Endothelial cell (in vitro differentiated cells): ENCODE measurements around the gene BIRC7. TPM values are rescaled to one million over a fixed set of nuclear protein-coding genes. Genes with fewer than 3 reads are reported as not detected.

Experiments used
- DNase-seq: peaks from one replicate; pipeline ENCODE4 v3.0.0; 2021; ENCODE audit warnings: low spot score
- H3K27ac Mint-ChIP-seq: one replicate; pipeline ENCODE4 v1.8.0; 2021; ENCODE audit warnings: mixed read lengths, inconsistent platforms; ENCODE audit not compliant: unreplicated experiment
- H3K27me3 Mint-ChIP-seq: one replicate; pipeline ENCODE4 v1.8.0; 2021; ENCODE audit warnings: mild to moderate bottlenecking, moderate library complexity, mixed read lengths, inconsistent platforms; ENCODE audit not compliant: unreplicated experiment
- H3K36me3 Mint-ChIP-seq: one replicate; pipeline ENCODE4 v1.8.0; 2021; ENCODE audit warnings: mild to moderate bottlenecking, low read depth, mixed read lengths, inconsistent platforms; ENCODE audit not compliant: unreplicated experiment
- H3K4me1 Mint-ChIP-seq: one replicate; pipeline ENCODE4 v1.8.0; 2021; ENCODE audit warnings: mild to moderate bottlenecking, mixed read lengths, inconsistent platforms; ENCODE audit not compliant: unreplicated experiment
- H3K4me3 Mint-ChIP-seq: one replicate; pipeline ENCODE4 v1.8.0; 2021; ENCODE audit warnings: mild to moderate bottlenecking, mixed read lengths, inconsistent platforms; ENCODE audit not compliant: unreplicated experiment
- H3K9me3 Mint-ChIP-seq: one replicate; pipeline ENCODE4 v1.8.0; 2021; ENCODE audit warnings: mixed read lengths, inconsistent platforms; ENCODE audit not compliant: unreplicated experiment
- total RNA-seq: library from RNA; stranded (reverse); fragmentation: NEBNext Ultra II Directional; extraction: Animal tissue kit (Norgen Biotek cat#: 25700); gene quantifications from one replicate; pipeline ENCODE4 v1.2.1, GENCODE V29; 2021; ENCODE audit not compliant: unreplicated experiment
- TF ChIP-seq, protein P1 (sequence below): fragments of 200-600 bp; sonication (generic); IDR thresholded peaks from one replicate; pipeline ENCODE4 v1.5.0; 2021; ENCODE audit warnings: antibody characterized with exemption; ENCODE audit not compliant: unreplicated experiment

BIRC7 gene
- total RNA-seq, 1 donor from 2014 or later, result not detected

DNA sequence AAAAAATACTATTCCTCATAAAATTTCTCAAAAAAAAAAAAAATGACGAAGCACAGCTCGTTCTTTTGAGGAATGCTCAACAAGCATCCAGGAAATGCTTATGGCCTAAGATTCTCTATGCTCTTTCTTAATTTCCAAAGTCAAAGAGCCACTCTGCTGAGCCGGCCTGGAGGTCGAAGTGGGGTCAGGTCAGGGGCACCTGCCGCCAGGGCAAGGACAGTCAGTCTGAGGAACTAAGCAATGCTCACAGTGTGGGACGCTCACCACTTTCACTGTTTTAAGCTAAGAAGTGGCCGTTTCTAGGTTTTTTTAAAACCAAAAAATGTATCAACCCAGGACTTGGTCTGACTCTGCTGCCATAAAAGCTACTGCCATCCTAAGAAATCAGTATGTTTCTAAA, 37.1 kb upstream of the BIRC7 start:
- no peak overlapping the region for H3K27ac Mint-ChIP-seq
- H3K4me1 Mint-ChIP-seq, result no peaks in the 10 kb centered on the region
- peaks cover 29% of the 10 kb centered on the region for H3K36me3 Mint-ChIP-seq
- TF ChIP-seq, protein P1, sequence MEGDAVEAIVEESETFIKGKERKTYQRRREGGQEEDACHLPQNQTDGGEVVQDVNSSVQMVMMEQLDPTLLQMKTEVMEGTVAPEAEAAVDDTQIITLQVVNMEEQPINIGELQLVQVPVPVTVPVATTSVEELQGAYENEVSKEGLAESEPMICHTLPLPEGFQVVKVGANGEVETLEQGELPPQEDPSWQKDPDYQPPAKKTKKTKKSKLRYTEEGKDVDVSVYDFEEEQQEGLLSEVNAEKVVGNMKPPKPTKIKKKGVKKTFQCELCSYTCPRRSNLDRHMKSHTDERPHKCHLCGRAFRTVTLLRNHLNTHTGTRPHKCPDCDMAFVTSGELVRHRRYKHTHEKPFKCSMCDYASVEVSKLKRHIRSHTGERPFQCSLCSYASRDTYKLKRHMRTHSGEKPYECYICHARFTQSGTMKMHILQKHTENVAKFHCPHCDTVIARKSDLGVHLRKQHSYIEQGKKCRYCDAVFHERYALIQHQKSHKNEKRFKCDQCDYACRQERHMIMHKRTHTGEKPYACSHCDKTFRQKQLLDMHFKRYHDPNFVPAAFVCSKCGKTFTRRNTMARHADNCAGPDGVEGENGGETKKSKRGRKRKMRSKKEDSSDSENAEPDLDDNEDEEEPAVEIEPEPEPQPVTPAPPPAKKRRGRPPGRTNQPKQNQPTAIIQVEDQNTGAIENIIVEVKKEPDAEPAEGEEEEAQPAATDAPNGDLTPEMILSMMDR, result no peak
- peaks cover 5% of the 10 kb centered on the region for H3K27me3 Mint-ChIP-seq
- H3K4me3 Mint-ChIP-seq, result no peak overlapping the region
- no peaks in the 10 kb centered on the region for H3K9me3 Mint-ChIP-seq
- no peak for DNase-seq

DNA sequence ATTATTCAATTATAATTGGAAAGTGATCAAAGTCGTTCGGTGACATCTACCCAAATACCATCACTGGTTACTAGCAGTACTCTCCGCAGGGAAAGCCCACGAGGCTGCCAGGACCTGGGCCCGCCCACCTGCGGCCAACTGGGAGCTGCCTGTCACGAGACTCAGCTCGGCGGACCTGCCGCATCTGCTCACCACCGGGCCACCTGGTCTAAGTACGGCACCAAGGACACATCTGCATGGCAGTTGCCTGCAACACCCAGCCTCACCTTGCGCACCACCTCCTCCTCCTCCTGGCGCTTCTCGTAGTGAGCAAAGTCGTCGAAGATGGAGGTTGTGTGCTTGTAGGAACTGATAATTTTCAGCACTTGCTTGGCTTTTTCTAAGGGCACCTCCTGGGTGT, 33.7 kb upstream of the BIRC7 start:
- Mint-ChIP-seq H3K27ac (no peak overlapping the region), H3K4me3 (no peak overlapping the region), H3K4me1 (no peaks in the 10 kb centered on the region), H3K36me3 (peaks cover 25% of the 10 kb centered on the region), H3K9me3 (no peaks in the 10 kb centered on the region), H3K27me3 (peaks cover 5% of the 10 kb centered on the region)
- no peak for DNase-seq
- TF ChIP-seq, protein P1, result no peak

DNA sequence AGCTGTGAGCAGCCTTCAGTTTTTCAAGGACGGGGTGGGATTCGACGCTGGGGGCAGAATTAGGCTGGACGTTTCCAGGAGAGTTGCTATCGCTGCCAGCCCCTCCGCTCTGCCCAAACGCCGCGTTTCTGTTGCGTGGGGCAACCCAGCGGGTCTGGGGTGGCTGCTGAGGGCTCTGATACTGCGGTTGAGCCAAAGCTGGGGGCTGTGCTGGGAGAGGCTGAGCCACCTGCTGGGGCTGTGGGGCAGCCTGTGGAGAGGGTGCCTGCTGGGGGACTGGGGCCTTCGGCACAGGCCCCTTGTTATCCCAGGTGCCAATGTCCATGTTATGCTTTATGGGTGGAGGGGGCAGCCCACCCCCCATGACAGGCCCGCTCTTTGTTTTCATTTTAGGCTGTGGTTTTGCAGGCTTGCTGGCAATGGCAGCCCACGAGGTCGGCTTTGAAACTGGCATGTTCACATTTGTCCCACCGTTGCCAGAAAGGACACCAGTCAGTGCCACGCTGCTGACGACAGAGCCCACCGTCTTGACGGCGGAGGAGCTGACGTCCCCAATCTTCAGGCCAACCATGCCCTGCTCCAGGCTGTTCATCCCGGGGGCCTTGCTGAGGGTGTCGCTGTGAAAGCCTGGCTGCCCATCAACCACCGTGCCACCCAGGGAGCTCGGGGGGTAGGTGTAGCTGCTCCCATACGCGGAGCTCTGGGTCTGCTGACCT, 32.7 kb upstream of the BIRC7 start:
- Mint-ChIP-seq H3K9me3 (no peaks in the 10 kb centered on the region), H3K4me3 (no peak overlapping the region), H3K36me3 (peaks cover 27% of the 10 kb centered on the region), H3K27ac (no peak overlapping the region), H3K4me1 (no peaks in the 10 kb centered on the region), H3K27me3 (peaks cover 5% of the 10 kb centered on the region)
- no peak for DNase-seq
- TF ChIP-seq, protein P1, result no peak

DNA sequence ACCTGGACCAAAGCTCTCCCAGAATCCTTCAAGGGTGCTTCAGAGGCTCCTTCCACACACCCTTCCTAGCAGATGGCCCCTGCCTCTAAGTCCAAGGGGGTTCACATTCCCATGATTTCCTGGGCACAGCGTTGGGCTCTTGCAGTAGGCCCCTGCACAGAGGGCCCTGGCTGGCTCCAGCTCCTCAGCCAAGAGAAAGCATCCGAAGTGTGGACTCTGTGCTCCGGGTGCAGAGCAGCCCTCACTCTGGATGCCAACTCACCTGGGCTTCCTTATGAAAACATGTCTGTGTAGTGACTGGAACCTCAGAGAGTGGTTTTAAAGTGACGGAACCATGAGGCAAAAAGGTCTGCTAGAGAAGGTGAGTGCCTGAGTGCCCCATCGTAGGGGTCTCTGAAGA, 31.3 kb upstream of the BIRC7 start:
- peaks cover 5% of the 10 kb centered on the region for H3K27me3 Mint-ChIP-seq
- H3K4me3 Mint-ChIP-seq, result no peak overlapping the region
- no peaks in the 10 kb centered on the region for H3K4me1 Mint-ChIP-seq
- H3K36me3 Mint-ChIP-seq, result peaks cover 29% of the 10 kb centered on the region
- no peaks in the 10 kb centered on the region for H3K9me3 Mint-ChIP-seq
- H3K27ac Mint-ChIP-seq, result no peak overlapping the region
- no peak for DNase-seq
- TF ChIP-seq, protein P1, result no peak

DNA sequence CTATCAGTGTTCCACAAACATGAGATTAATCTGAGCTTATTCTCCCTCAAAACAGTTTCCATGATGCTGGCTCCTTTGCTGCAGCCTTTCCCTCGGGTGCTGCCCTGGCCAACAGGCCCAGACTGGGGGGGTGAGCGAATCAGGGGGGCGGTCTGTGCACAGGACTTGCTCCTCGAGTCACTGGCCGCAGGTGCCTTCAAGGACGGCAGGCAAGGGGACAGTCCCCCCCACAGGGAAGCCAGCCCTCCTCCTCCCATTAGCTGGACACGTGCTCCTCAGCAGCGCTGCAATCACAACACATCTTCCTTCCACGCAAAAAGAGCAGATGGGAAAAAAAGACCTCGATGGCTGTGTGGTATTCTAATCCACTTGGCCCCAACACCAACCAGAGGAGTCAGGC, 29.8 kb upstream of the BIRC7 start:
- Mint-ChIP-seq H3K36me3 (peaks cover 33% of the 10 kb centered on the region), H3K4me3 (no peak overlapping the region), H3K9me3 (no peaks in the 10 kb centered on the region), H3K27me3 (peaks cover 5% of the 10 kb centered on the region), H3K27ac (no peak overlapping the region), H3K4me1 (peaks cover 4% of the 10 kb centered on the region)
- DNase-seq, result no peak
- TF ChIP-seq, protein P1, result no peak
